Effector memory CD8-positive, alpha-beta T cell (primary cell): ENCODE results near the gene AMELX.

ENCODE experiments used
- ATAC-seq: fragments of 150-1000 bp; cut with Tn5 transposase; replicated peaks from 2 replicates; pipeline ENCODE4 v1.10.0; 2021; ENCODE audit warnings: mild to moderate bottlenecking, moderate library complexity
- DNase-seq, 3 experiments: peaks; one replicate each; pipeline ENCODE4 v3.0.0; 2021
- H3K27ac Mint-ChIP-seq, 2 donors: one replicate each; pipeline ENCODE4 v1.8.0; 2022; ENCODE audit warnings: mild to moderate bottlenecking in 2 of 2, mixed read lengths in 2 of 2, moderate library complexity in 2 of 2
- H3K27me3 Mint-ChIP-seq, 2 donors: one replicate each; pipeline ENCODE4 v1.8.0; 2022; ENCODE audit warnings: mixed read lengths in 2 of 2
- H3K36me3 Mint-ChIP-seq: one replicate; pipeline ENCODE4 v1.8.0; 2022; ENCODE audit warnings: mild to moderate bottlenecking, moderate library complexity, mixed read lengths; ENCODE audit not compliant: insufficient read depth
- H3K4me1 Mint-ChIP-seq, 2 donors: one replicate each; pipeline ENCODE4 v1.8.0; 2022; ENCODE audit warnings: low read depth in 2 of 2, mixed read lengths in 2 of 2
- H3K4me3 Mint-ChIP-seq, 2 donors: one replicate each; pipeline ENCODE4 v1.8.0; 2022; ENCODE audit warnings: mild to moderate bottlenecking in 2 of 2, mixed read lengths in 2 of 2, moderate library complexity in 2 of 2
- H3K9me3 Mint-ChIP-seq, 2 donors: one replicate each; pipeline ENCODE4 v1.8.0; 2022; ENCODE audit warnings: mixed read lengths in 2 of 2
- total RNA-seq, 9 experiments: gene quantifications; one replicate each; lab custom pipeline; 2026; lab: John Stamatoyannopoulos, UW

AMELX gene
- 0 reads per million in 9 experiments for total RNA-seq

DNA sequence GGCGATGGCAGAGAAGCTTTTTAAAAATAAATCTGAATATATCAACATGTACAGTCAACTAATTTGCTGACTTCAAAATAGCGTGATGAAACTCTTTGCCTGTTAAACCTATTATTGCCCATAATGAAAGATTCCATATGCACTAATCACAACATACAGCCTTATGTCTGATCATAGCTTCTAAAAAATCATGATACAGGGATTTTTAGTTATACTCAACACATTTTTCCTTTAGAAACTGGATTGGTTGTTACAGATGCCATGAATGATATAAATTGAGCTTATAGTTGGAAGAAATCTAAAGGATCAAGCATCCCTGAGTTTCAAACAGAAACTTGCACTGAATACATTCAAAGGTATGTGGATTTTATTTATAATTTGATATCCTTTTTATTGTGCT lies at the start of gene AMELX:
Gene AMELX (plus strand): TSS at position 301 of the 400 bp plus-strand sequence. CDS start 1,376 bp downstream, outside the sequence.
- H3K4me3 Mint-ChIP-seq = no peak within 1 kb of the TSS
- no peaks in the 10 kb centered on the region for H3K4me1 Mint-ChIP-seq
- no peaks in the 10 kb centered on the region for H3K9me3 Mint-ChIP-seq
- ATAC-seq = no peak
- no peak within 1 kb of the TSS for H3K27ac Mint-ChIP-seq
- no peaks in the 10 kb centered on the region for H3K27me3 Mint-ChIP-seq
- no peaks in the 10 kb centered on the region for H3K36me3 Mint-ChIP-seq
- no peak for DNase-seq

DNA sequence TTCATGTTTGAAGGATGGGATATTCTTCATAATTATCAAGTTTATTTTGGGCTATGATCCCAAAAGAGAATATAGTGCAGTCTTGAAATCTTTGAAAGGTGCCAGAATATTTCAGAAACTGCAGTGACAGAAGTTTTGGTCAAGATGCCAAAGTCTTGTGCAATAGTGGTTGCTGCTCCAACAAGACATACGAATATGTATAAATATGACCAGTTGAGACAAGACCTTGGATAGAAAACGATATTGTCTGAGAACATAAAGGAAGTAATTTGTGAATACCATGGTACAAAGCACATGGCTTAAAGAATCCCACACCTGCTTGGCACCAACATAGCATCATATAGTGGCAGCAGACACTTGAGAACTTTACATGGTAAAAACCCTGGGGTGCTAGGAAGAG lies 48.6 kb upstream of the AMELX start:
- Mint-ChIP-seq H3K4me3 (no peak overlapping the region), H3K36me3 (no peaks in the 10 kb centered on the region), H3K27me3 (no peaks in the 10 kb centered on the region), H3K9me3 (no peaks in the 10 kb centered on the region), H3K4me1 (no peaks in the 10 kb centered on the region), H3K27ac (no peak overlapping the region)
- ATAC-seq (no peak), DNase-seq (no peak)

DNA sequence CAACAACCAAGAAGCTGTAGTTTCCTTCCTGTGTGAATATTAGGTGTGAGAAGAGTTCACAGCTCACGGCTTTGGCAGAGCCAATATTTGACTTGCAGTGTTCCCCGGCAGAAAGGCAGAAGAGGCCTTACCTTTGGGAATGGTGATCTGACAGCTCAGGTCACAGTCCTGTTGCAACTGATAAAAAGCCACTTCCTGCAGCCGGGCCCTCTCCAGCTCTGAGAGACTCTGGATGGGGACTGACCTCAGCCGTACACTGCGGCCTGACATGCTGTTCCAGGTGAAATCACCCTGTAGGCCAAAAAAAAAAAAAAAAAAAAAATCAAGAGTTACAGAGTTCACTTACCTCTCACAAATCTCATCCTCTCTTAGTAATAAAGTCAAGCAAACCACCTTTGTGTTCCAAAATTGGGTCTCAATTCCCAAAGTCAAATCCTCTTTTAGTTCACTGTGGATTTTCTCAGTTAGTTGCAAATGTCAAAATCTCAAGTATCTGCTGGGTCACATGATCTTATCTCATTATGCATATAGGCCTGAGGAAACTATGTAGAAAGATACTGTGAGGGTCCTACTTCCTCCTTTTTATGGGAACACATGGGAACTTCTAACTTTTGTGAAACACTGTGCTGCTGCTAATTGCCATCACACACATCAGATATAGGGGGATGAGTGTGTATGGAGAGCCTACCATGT lies 38.6 kb upstream of the AMELX start:
- Mint-ChIP-seq H3K9me3 (peaks cover 0 to 4% of the 10 kb centered on the region in 2 donors), H3K4me3 (no peak overlapping the region), H3K27me3 (no peaks in the 10 kb centered on the region), H3K36me3 (no peaks in the 10 kb centered on the region), H3K27ac (no peak overlapping the region), H3K4me1 (no peaks in the 10 kb centered on the region)
- DNase-seq = no peak
- no peak for ATAC-seq

DNA sequence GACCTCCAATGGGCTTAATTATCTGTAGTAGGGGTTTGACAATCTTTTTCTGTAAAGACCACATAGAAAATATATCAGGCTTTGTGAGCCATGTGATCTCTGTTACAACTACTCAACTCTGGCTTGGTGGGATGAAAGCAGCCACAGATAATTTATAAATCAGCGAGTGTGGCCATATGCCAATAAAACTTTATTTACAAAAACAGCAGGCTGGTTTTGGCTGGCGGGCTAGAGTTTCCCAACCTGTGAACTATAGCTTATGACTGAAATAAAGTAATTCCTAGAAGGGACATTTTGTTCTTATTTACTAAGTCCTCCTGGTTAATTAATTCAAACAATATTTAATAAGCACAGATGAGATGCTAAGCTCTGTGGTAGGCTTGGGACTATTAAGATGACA lies 35.9 kb upstream of the AMELX start:
- no peaks in the 10 kb centered on the region for H3K27me3 Mint-ChIP-seq
- ATAC-seq = no peak
- H3K27ac Mint-ChIP-seq = no peak overlapping the region
- H3K4me3 Mint-ChIP-seq = no peak overlapping the region
- H3K4me1 Mint-ChIP-seq = no peaks in the 10 kb centered on the region
- H3K36me3 Mint-ChIP-seq = no peaks in the 10 kb centered on the region
- no peaks in the 10 kb centered on the region for H3K9me3 Mint-ChIP-seq
- no peak for DNase-seq

DNA sequence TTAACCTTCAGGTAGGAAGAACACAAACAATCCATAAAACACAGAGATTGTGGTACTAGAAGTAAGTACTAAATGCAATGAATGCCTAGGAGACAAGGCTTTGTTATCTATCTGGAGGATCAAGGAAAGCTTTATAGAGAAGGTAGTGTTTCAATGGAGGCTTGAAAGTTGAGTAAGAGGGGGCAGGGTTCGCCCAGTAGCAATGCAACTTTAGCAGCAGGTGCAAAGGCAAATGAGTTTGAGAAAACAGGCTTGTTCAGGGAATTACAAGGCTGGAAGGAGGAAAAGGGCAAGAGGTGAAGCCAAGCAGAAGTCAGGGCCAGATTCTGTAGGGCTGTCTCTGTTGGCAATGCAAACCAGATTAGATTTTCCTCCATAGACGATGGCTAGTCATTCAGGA lies 35.5 kb upstream of the AMELX start:
- DNase-seq (no peak), ATAC-seq (no peak)
- no peaks in the 10 kb centered on the region for H3K9me3 Mint-ChIP-seq
- no peaks in the 10 kb centered on the region for H3K4me1 Mint-ChIP-seq
- no peak overlapping the region for H3K4me3 Mint-ChIP-seq
- no peak overlapping the region for H3K27ac Mint-ChIP-seq
- no peaks in the 10 kb centered on the region for H3K36me3 Mint-ChIP-seq
- H3K27me3 Mint-ChIP-seq = no peaks in the 10 kb centered on the region

DNA sequence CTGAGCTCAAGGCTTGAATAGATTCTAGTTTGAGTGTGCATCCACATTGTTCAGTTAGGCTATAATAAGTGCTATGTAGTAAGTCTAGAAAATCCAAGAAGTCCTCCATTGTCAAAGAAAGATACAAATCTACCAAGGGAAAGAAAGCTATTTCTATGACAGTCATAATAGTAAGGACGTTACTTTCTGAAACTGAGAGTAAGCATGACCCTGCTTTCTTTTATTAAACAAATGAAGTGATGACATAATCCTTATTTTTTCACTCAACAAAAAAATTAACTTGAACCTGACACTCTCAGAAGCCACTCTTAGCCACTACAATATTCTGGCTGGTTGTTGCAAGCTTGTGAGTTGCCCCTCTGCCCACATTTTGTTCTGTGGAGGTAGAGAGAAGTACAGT lies 33.8 kb upstream of the AMELX start:
- Mint-ChIP-seq H3K27ac (no peak overlapping the region), H3K4me1 (no peaks in the 10 kb centered on the region), H3K9me3 (no peaks in the 10 kb centered on the region), H3K4me3 (no peak overlapping the region), H3K27me3 (no peaks in the 10 kb centered on the region), H3K36me3 (no peaks in the 10 kb centered on the region)
- ATAC-seq (no peak), DNase-seq (no peak)

DNA sequence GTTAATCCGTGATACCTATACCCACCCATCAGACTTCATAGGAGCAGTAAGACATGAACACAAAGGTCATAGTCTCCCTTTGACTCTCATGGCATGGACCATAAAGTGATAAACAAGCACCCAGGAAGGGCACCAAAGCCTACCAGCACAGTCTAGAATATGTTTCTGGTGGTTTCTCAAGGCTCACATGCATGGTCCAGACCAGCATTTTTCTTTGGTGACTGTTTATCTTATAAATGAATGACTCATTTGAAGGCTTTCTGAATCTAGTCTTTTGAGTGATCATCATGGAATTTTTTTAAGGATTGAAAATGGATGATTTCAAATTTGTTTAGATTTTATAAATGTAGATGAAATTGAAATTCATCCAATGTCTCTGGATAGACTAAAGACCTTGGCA lies 32.0 kb upstream of the AMELX start:
- Mint-ChIP-seq H3K36me3 (no peaks in the 10 kb centered on the region), H3K4me1 (no peaks in the 10 kb centered on the region), H3K4me3 (no peak overlapping the region), H3K9me3 (no peaks in the 10 kb centered on the region), H3K27ac (no peak overlapping the region), H3K27me3 (no peaks in the 10 kb centered on the region)
- DNase-seq (no peak), ATAC-seq (no peak)

DNA sequence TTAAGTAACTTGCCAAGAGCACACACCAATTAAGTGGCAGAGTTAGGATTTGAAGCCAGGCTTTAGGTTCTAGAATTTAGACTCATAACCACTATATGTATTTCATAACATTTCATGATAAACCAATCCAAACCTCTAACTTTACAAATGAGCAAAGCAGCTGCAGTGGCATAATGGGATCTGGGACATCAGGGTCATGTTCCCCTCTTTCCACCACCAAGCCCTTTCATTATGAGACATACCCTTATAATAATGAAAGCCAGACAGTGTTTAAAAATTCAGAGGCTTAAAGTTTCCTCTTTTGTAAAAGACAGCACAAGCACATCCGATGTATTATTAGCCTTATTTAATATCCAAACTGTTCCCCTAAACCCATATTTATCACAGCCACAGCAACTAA lies 28.3 kb upstream of the AMELX start:
- no peak for ATAC-seq
- Mint-ChIP-seq H3K27me3 (no peaks in the 10 kb centered on the region), H3K4me1 (no peaks in the 10 kb centered on the region), H3K27ac (no peak overlapping the region), H3K9me3 (peaks cover 0 to 2% of the 10 kb centered on the region in 2 donors), H3K4me3 (no peak overlapping the region), H3K36me3 (no peaks in the 10 kb centered on the region)
- no peak for DNase-seq

DNA sequence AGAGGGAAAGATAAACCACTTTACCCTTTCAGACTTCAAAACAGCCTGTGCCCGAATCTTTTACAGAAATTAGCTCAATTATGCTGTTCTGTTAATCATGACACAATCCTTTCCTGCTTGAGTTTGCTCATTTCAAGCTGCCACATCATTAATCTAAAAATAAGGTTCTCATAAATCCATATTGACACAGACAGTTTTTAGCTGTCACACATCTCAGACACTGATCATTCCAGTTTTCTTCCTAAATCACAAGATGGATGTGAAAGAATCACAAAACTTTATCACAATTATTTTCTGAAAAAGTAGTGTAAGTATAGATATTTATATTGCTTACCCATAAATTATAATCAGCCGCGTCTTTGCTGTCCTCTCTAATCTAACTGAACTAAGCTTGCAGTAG lies 27.9 kb upstream of the AMELX start:
- no peaks in the 10 kb centered on the region for H3K27me3 Mint-ChIP-seq
- H3K4me3 Mint-ChIP-seq = no peak overlapping the region
- H3K9me3 Mint-ChIP-seq = peaks cover 0 to 2% of the 10 kb centered on the region in 2 donors
- H3K27ac Mint-ChIP-seq = no peak overlapping the region
- no peaks in the 10 kb centered on the region for H3K4me1 Mint-ChIP-seq
- H3K36me3 Mint-ChIP-seq = no peaks in the 10 kb centered on the region
- no peak for ATAC-seq
- no peak for DNase-seq

DNA sequence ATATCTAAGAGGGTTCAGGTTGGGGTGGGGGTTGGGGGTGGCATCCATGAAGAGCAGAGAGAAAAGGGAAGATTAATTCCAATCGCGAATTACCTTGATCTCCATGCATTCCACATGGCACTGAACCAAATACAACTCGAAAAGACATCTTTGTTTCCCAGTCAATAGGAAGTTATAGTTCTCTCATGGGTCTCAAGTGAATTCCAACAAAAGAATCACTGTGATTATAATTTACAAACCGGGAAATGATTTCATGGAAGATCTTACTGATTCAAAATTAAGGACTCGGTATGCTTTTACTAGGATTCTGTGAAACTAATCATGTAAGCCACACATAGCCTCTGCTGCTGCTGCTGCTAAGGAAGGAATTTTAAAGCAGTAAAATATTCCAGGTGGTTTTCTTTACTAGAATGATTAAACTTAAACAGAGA lies 26.6 kb upstream of the AMELX start:
- DNase-seq = no peak
- no peaks in the 10 kb centered on the region for H3K4me1 Mint-ChIP-seq
- H3K36me3 Mint-ChIP-seq = no peaks in the 10 kb centered on the region
- H3K9me3 Mint-ChIP-seq = peaks cover 0 to 2% of the 10 kb centered on the region in 2 donors
- no peak overlapping the region for H3K27ac Mint-ChIP-seq
- H3K27me3 Mint-ChIP-seq = no peaks in the 10 kb centered on the region
- no peak for ATAC-seq
- no peak overlapping the region for H3K4me3 Mint-ChIP-seq

DNA sequence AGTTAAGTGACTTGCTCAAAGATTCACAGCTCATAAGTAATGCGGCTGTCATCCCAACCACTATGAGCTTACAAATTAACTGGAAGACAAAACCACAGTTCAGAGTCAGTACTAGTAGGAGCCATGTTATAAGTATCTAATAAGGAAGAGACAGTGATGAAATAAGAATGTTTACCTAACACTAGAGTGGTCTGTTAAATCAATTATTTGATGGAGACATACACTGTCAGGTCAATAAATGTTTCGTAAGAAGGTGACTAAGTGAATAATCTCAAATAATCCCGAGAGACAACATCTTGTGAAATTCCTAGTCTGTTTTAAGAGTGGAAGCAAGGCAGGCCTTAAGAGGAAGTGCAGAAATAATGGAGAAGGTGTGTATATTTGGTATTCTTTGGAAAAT lies 25.8 kb upstream of the AMELX start:
- no peak overlapping the region for H3K4me3 Mint-ChIP-seq
- DNase-seq (no peak), ATAC-seq (no peak)
- no peaks in the 10 kb centered on the region for H3K36me3 Mint-ChIP-seq
- no peaks in the 10 kb centered on the region for H3K27me3 Mint-ChIP-seq
- no peaks in the 10 kb centered on the region for H3K4me1 Mint-ChIP-seq
- H3K9me3 Mint-ChIP-seq = peaks cover 0 to 2% of the 10 kb centered on the region in 2 donors
- H3K27ac Mint-ChIP-seq = no peak overlapping the region

DNA sequence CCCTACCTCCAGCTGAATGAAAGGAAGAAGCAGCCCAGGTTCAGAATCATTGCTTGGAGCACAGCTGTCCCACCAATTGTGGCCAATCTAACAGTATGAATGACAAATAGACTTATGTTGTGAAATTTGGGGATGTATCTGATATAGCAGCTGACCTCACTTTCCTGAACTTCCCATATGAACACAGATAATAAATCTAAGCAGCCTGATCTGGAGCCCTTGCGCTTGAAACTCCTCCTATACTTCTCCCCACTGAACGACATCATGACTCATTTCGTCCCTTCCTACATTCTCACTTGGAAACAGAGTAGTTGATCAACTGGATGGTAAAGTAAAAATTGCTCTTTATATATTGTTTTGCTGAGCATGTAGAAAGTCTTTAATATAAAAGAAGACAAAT lies 24.2 kb upstream of the AMELX start:
- Mint-ChIP-seq H3K4me3 (no peak overlapping the region), H3K27me3 (no peaks in the 10 kb centered on the region), H3K9me3 (peaks cover 0 to 2% of the 10 kb centered on the region in 2 donors), H3K36me3 (no peaks in the 10 kb centered on the region), H3K4me1 (no peaks in the 10 kb centered on the region), H3K27ac (no peak overlapping the region)
- no peak for ATAC-seq
- no peak for DNase-seq

DNA sequence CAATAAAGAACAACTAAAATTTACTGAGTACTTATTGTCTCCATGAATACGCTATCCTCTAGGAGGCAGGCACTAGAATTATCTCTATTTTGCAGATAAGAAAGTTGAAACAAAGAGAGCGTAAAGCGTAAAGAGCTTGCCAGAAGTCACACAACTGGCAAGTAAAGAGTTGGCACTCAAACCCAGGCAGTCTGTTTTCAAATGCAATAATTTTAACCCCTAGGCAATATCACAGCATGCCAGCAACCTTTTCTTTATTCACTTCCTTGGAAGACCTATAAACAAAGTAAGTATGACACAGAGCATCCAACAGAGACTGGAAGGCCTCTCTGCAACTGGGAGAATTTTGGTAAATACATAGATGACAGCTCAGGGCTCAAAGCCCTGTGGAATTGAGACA lies 23.2 kb upstream of the AMELX start:
- DNase-seq = no peak
- H3K27me3 Mint-ChIP-seq = no peaks in the 10 kb centered on the region
- H3K4me3 Mint-ChIP-seq = no peak overlapping the region
- H3K9me3 Mint-ChIP-seq = peaks cover 0 to 2% of the 10 kb centered on the region in 2 donors
- no peak overlapping the region for H3K27ac Mint-ChIP-seq
- H3K36me3 Mint-ChIP-seq = no peaks in the 10 kb centered on the region
- H3K4me1 Mint-ChIP-seq = no peaks in the 10 kb centered on the region
- no peak for ATAC-seq

DNA sequence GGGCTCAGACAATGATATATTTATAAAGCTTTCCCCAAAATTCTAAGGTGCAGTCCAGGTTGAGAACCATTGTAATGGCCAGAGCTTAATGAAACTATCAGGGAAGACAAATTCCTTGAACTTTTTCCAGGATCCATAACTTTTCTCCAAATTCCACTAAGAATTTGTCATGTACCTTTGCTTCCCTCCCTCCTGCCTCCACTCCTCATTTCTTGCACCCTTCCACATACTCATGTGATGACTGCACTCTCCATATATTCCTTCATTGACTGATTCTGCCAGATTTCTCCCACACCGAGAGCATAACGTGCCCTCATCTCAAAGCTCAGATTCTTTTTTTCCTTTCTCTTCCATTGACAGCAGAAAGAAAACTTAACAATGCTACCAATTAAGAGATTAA lies 20.9 kb upstream of the AMELX start:
- H3K36me3 Mint-ChIP-seq = no peaks in the 10 kb centered on the region
- no peaks in the 10 kb centered on the region for H3K4me1 Mint-ChIP-seq
- H3K9me3 Mint-ChIP-seq = peaks cover 0 to 2% of the 10 kb centered on the region in 2 donors
- DNase-seq (no peak), ATAC-seq (no peak)
- H3K27ac Mint-ChIP-seq = no peak overlapping the region
- H3K27me3 Mint-ChIP-seq = no peaks in the 10 kb centered on the region
- H3K4me3 Mint-ChIP-seq = no peak overlapping the region

DNA sequence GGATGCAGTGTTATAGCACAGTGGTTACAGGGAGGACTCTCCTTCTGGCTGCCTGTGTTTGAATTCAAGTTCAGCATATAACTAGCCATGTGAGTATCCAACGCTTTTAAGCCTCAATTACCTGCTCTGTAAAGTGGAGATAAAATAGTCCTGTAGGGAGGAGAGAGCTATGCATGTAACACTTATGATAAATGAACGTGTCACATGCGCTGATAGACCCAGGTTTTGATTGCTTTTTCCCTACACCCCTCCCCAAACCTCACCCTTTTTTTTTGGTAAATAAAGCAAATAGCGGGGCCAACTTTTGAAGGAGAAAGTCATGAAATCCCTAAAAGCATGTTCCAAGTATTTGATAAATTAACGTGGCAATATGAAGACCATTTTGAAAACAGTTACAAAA lies 20.4 kb upstream of the AMELX start:
- Mint-ChIP-seq H3K4me3 (no peak overlapping the region), H3K27ac (no peak overlapping the region), H3K4me1 (no peaks in the 10 kb centered on the region), H3K36me3 (no peaks in the 10 kb centered on the region), H3K27me3 (no peaks in the 10 kb centered on the region), H3K9me3 (peaks cover 0 to 2% of the 10 kb centered on the region in 2 donors)
- DNase-seq (no peak), ATAC-seq (no peak)
